ENCODE measurements around the gene TRIM8. TPM values are rescaled to one million over a fixed set of nuclear protein-coding genes. Genes with fewer than 3 reads are reported as not detected.

TRIM8 gene
- total RNA-seq, 1 experiment from 2014 or later = 91.6 TPM

GRCh38 chr10:102613286-102613685 lies 31.0 kb upstream of the TRIM8 start (continued):
- TF ChIP-seq REST (IDR thresholded peaks at IDR 0.05; ENCODE audit: low read depth) = no peak
- TF ChIP-seq RAD21 (IDR thresholded peaks at IDR 0.05; ENCODE audit: low read depth) = no peak
- no peak for TF ChIP-seq ZFX (IDR thresholded peaks at IDR 0.05)
- TF ChIP-seq TCF7L2 (IDR thresholded peaks at IDR 0.05; ENCODE audit: borderline replicate concordance, extremely low read depth, insufficient read depth, insufficient read length) = no peak
- no peak for TF ChIP-seq EZH2 (IDR thresholded peaks at IDR 0.05)
- TF ChIP-seq CBX3 (IDR thresholded peaks at IDR 0.05; ENCODE audit: low read depth) = no peak
- TF ChIP-seq EZH2phosphoT487 (IDR thresholded peaks at IDR 0.05; ENCODE audit: borderline replicate concordance) = no peak
- no peak for TF ChIP-seq YY1 (IDR thresholded peaks at IDR 0.05; ENCODE audit: extremely low read depth, insufficient replicate concordance, low read depth, low read length)

- ChIA-PET RAD21 (ENCODE audit: low non-redundant PET in 1 of 2, low total read pairs in 2 of 2, uncharacterized antibody in 2 of 2, unreplicated experiment in 2 of 2) (interaction anchor here in 1 of 2 experiments (0.7 kb wide), 1 partner anchor 14 kb away, joined by 3 read pairs; no protein-coding TSS in a partner anchor), CTCF (interaction anchor here (1.4 to 1.5 kb wide), 2 partner anchors 13 to 31 kb away, joined by 3 to 4 read pairs; partner anchors contain the start of gene TRIM8), POLR2A (interaction anchor here (1.2 kb wide), 1 partner anchor 9 kb away, joined by 4 read pairs; no protein-coding TSS in a partner anchor)
- BruUV-seq (replicated peaks) = no TSS peak
- Histone ChIP-seq H3K4me2 (ENCODE audit: low read length) (no peak overlapping the region), H3K27ac (ENCODE audit: low read depth, low read length) (no peak overlapping the region), H3K9me2 (ENCODE audit: insufficient read depth) (no peaks in the 10 kb centered on the region), H3K4me3 (replicated peaks in 1 of 2; ENCODE audit: low read depth in 1 of 2, low read length in 2 of 2) (no peak overlapping the region), H3K9ac (ENCODE audit: low read length) (no peak overlapping the region), H3K27me3 (ENCODE audit: insufficient read depth, low read length) (no peaks in the 10 kb centered on the region), H3K79me2 (ENCODE audit: insufficient read depth, low read length) (no peaks in the 10 kb centered on the region), H3K36me3 (ENCODE audit: control insufficient read depth in 1 of 2, insufficient read depth in 2 of 2, low read length in 2 of 2) (0 out of 4 replicates have a peak, but pooled peaks cover 0 to 3% of the 10 kb centered on the region in 2 experiments), H3K4me1 (ENCODE audit: control insufficient read depth in 1 of 2, insufficient read depth in 2 of 2, low read length in 2 of 2) (peaks cover 4 to 61% of the 10 kb centered on the region in 2 experiments; a peak in 3 of 4 replicates), H3K9me3 (ENCODE audit: control insufficient read depth in 1 of 2, insufficient read depth in 1 of 2, low read depth in 1 of 2, low read length in 2 of 2) (no peaks in the 10 kb centered on the region), H2AFZ (ENCODE audit: low read depth, low read length, poor library complexity, severe bottlenecking) (no peak overlapping the region), H4K20me1 (ENCODE audit: insufficient read depth) (no peaks in the 10 kb centered on the region)
- no peak for DNase-seq (ENCODE audit: low read depth, low spot score)
- TF ChIP-seq EZH2phosphoT487 (IDR thresholded peaks at IDR 0.05; ENCODE audit: borderline replicate concordance) (no peak), CBX3 (IDR thresholded peaks at IDR 0.05; ENCODE audit: low read depth) (no peak), SIN3A (IDR thresholded peaks at IDR 0.05; ENCODE audit: low read depth) (no peak), ZNF274 (IDR thresholded peaks at IDR 0.05; ENCODE audit: low read depth, low read length) (no peak), YY1 (IDR thresholded peaks at IDR 0.05; ENCODE audit: extremely low read depth, insufficient replicate concordance, low read depth, low read length) (no peak), ATF3 (IDR thresholded peaks at IDR 0.05) (no peak), CEBPB (IDR thresholded peaks at IDR 0.05; ENCODE audit: low read depth) (no peak), FOSL1 (IDR thresholded peaks at IDR 0.05; ENCODE audit: low read depth) (no peak), POLR2A (IDR thresholded peaks at IDR 0.05; ENCODE audit: borderline replicate concordance, extremely low read depth, insufficient read depth, insufficient read length) (no peak), REST (IDR thresholded peaks at IDR 0.05; ENCODE audit: low read depth) (no peak)
- TF ChIP-seq, protein P1, sequence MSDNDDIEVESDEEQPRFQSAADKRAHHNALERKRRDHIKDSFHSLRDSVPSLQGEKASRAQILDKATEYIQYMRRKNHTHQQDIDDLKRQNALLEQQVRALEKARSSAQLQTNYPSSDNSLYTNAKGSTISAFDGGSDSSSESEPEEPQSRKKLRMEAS (IDR thresholded peaks at IDR 0.05) = no peak
- ATAC-seq = no peak
- intact Hi-C loops (cut with micrococcal nuclease) = no loop called here
These were observed 30.5 kb upstream of the TRIM8 start for GRCh38 chr10:102613785-102614184.
